CD4-positive, alpha-beta memory T cell (primary cell): ENCODE data around the gene PHF20. TPM values are rescaled to one million over a fixed set of nuclear protein-coding genes. Genes with fewer than 3 reads are reported as not detected.

ENCODE experiments used
- CTCF ChIA-PET: fragments of 350-600 bp; sonication (Branson Sonifier 250); formaldehyde crosslinking; loops from one replicate; lab custom pipeline; 2021; ENCODE audit warnings: inconsistent platforms; ENCODE audit not compliant: partially characterized antibody; lab: Charles Lee
- POLR2A ChIA-PET: fragments of 350-600 bp; sonication (Branson Sonifier 250); formaldehyde crosslinking; loops from one replicate; lab custom pipeline; 2021; ENCODE audit not compliant: partially characterized antibody; lab: Charles Lee
- DNase-seq, 5 donors: peaks; one replicate each; pipeline versions ENCODE4 v3.0.0 to v3.0.0-alpha.2; 2020 to 2022; ENCODE audit warnings: mixed read lengths in 1 of 5
- H3K27ac ChIP-seq: one replicate; pipeline ENCODE4 v1.7.0; 2013; ENCODE audit warnings: low read depth, low read length
- H3K27me3 ChIP-seq: 2 replicates; pipeline ENCODE4 v1.7.0; 2013; ENCODE audit warnings: mild to moderate bottlenecking, low read length, moderate library complexity; ENCODE audit not compliant: insufficient read depth
- H3K36me3 ChIP-seq: 2 replicates; pipeline ENCODE4 v1.7.0; 2013; ENCODE audit warnings: mild to moderate bottlenecking, low read length, moderate library complexity; ENCODE audit not compliant: insufficient read depth
- H3K4me1 ChIP-seq: 2 replicates; pipeline ENCODE4 v1.7.0; 2013; ENCODE audit warnings: mild to moderate bottlenecking, low read length, moderate library complexity; ENCODE audit not compliant: insufficient read depth
- H3K4me3 ChIP-seq, 2 donors: one replicate each; pipeline ENCODE4 v1.7.0; 2013; ENCODE audit warnings: low read length in 2 of 2, mild to moderate bottlenecking in 1 of 2
- H3K9me3 ChIP-seq, 2 donors: one replicate each; pipeline ENCODE4 v1.7.0; 2013; ENCODE audit warnings: low read length in 2 of 2, control low read depth in 1 of 2; ENCODE audit not compliant: control insufficient read depth in 1 of 2
- H3K27ac Mint-ChIP-seq, 7 donors: one replicate each; pipeline ENCODE4 v1.8.0; 2020 to 2021; ENCODE audit warnings: mixed read lengths in 7 of 7, mild to moderate bottlenecking in 6 of 7, inconsistent platforms in 3 of 7, moderate library complexity in 3 of 7
- H3K27me3 Mint-ChIP-seq, 2 donors: one replicate each; pipeline ENCODE4 v1.8.0; 2020 to 2021; ENCODE audit warnings: mixed read lengths in 2 of 2
- H3K36me3 Mint-ChIP-seq, 2 donors: one replicate each; pipeline ENCODE4 v1.8.0; 2020 to 2021; ENCODE audit warnings: mixed read lengths in 2 of 2, inconsistent platforms in 1 of 2, mild to moderate bottlenecking in 1 of 2
- H3K4me1 Mint-ChIP-seq, 4 donors: one replicate each; pipeline ENCODE4 v1.8.0; 2020 to 2021; ENCODE audit warnings: mixed read lengths in 4 of 4, mild to moderate bottlenecking in 1 of 4
- H3K4me3 Mint-ChIP-seq, 8 donors: one replicate each; pipeline ENCODE4 v1.8.0; 2020 to 2021; ENCODE audit warnings: mixed read lengths in 8 of 8, mild to moderate bottlenecking in 7 of 8, moderate library complexity in 6 of 8, inconsistent platforms in 3 of 8
- H3K9me3 Mint-ChIP-seq, 8 donors: one replicate each; pipeline ENCODE4 v1.8.0; 2020 to 2021; ENCODE audit warnings: mixed read lengths in 8 of 8, mild to moderate bottlenecking in 5 of 8, inconsistent platforms in 3 of 8, moderate library complexity in 1 of 8
- intact Hi-C: fragments of 100-400 bp; cut with micrococcal nuclease; formaldehyde crosslinking; loops from one replicate; pipeline ENCODE4 v1.15.1; 2023
- polyA plus RNA-seq, 2 donors: library from polyadenylated mRNA; unstranded; fragments of 300-500 nt; fragmentation: Illumina TruSeq; gene quantifications; one replicate each; pipeline ENCODE4 v1.2.3, GENCODE V29; 2021
- total RNA-seq, 2 experiments: library from RNA; stranded (reverse); gene quantifications; one replicate each; pipeline ENCODE4 v1.2.3, GENCODE V29; 2021

Gene PHF20
- total and polyA plus RNA-seq, 4 experiments from 2014 or later: 72.9 to 126 (median 94.2) TPM

GRCh38 chr20:35981969-35982368 lies 210.2 kb downstream of the PHF20 start:
- H3K4me3 ChIP-seq: no peak overlapping the region
- Mint-ChIP-seq H3K27ac (no peak overlapping the region), H3K4me3 (no peak overlapping the region), H3K4me1 (no peaks in the 10 kb centered on the region), H3K9me3 (no peaks in the 10 kb centered on the region), H3K36me3 (no peaks in the 10 kb centered on the region), H3K27me3 (peaks cover 1 to 6% of the 10 kb centered on the region in 2 donors)
- H3K27ac ChIP-seq: no peak overlapping the region
- ChIA-PET POLR2A (no interaction called here), CTCF (interaction anchor here (3.6 kb wide), 1 partner anchor 11 kb away, joined by 31 read pairs; no protein-coding TSS in a partner anchor)
- DNase-seq: no peak
- H3K4me1 ChIP-seq: no peaks in the 10 kb centered on the region
- intact Hi-C loops: no loop called here
- H3K9me3 ChIP-seq: no peaks in the 10 kb centered on the region
- no peaks in the 10 kb centered on the region for H3K36me3 ChIP-seq
- no peaks in the 10 kb centered on the region for H3K27me3 ChIP-seq

DNA sequence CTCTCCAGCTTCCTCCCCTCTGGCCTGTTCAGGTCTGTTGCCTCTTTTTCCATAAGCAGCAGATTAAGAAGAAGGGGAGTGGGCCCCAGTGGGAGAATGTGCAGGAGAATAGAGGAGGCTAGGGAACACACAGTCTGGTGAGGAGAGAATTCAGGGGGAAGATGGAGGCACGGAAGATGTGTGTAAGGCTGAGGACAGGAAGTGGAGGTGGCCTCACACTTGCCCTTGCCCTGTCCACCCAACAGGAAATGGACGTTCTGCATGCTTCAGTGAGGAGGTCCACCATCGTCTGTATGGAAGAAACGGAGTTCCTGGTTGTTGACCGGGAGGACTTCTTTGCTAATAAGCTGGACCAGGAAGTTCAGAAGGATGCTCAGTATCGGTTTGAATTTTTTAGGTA lies 212.6 kb downstream of the PHF20 start:
- Mint-ChIP-seq H3K27ac (no peak overlapping the region), H3K4me1 (no peaks in the 10 kb centered on the region), H3K36me3 (no peaks in the 10 kb centered on the region), H3K27me3 (peaks cover 1 to 6% of the 10 kb centered on the region in 2 donors), H3K9me3 (no peaks in the 10 kb centered on the region), H3K4me3 (no peak overlapping the region)
- Histone ChIP-seq H3K4me3 (no peak overlapping the region), H3K4me1 (no peaks in the 10 kb centered on the region), H3K27ac (no peak overlapping the region), H3K27me3 (no peaks in the 10 kb centered on the region), H3K9me3 (no peaks in the 10 kb centered on the region), H3K36me3 (no peaks in the 10 kb centered on the region)
- no peak for DNase-seq
- POLR2A ChIA-PET: no interaction called here
- intact Hi-C loops: no loop called here
- CTCF ChIA-PET: interaction anchor here (0.8 to 1.4 kb wide), 2 partner anchors 9 to 155 kb away, joined by 3 to 6 read pairs; no protein-coding TSS in a partner anchor

- no peak overlapping the region for H3K27ac Mint-ChIP-seq
- no peaks in the 10 kb centered on the region for H3K9me3 Mint-ChIP-seq
- no peaks in the 10 kb centered on the region for H3K36me3 Mint-ChIP-seq
- H3K9me3 ChIP-seq: no peaks in the 10 kb centered on the region
- no peak overlapping the region for H3K4me3 ChIP-seq
- H3K27ac ChIP-seq: no peak overlapping the region
- H3K4me1 Mint-ChIP-seq: no peaks in the 10 kb centered on the region
- ChIA-PET CTCF (no interaction called here), POLR2A (no interaction called here)
- H3K27me3 ChIP-seq: no peaks in the 10 kb centered on the region
- intact Hi-C loops: no loop called here
- DNase-seq: no peak
- no peak overlapping the region for H3K4me3 Mint-ChIP-seq
- no peaks in the 10 kb centered on the region for H3K36me3 ChIP-seq
- no peaks in the 10 kb centered on the region for H3K4me1 ChIP-seq
- H3K27me3 Mint-ChIP-seq: peaks cover 1 to 4% of the 10 kb centered on the region in 2 donors
These were observed 214.0 kb downstream of the PHF20 start for GRCh38 chr20:35985806-35986205.

DNA sequence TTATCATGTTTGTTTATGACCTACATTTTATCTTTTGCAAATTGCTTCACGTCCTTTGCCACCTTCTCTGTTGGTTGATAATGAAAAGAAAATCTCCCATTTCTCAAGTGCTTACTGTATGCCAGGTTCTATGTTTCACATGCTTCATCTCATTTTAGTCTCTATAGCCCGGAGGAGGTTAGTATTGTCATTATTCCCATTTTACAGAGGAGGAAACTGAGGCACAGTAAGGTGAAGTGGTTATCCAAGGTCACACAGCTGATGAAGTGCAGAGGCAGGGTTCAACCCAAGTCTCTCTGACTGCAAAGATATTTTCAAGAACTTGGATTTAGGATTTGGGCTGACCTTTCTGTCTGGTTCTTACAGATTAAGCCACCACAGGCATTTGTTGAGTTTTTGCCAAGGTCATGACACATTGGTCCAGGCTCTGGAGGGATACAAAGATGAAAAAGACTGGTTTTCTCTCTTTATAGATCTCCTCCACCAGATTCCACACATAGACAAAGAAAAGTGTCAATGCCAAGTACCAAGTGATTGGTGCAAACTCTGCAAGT lies 217.2 kb downstream of the PHF20 start:
- intact Hi-C loops: no loop called here
- Mint-ChIP-seq H3K27me3 (peaks cover 4 to 5% of the 10 kb centered on the region in 2 donors), H3K4me1 (peaks cover 0 to 5% (median 3%) of the 10 kb centered on the region in 4 donors), H3K36me3 (no peaks in the 10 kb centered on the region), H3K27ac (no peak overlapping the region), H3K4me3 (no peak overlapping the region), H3K9me3 (no peaks in the 10 kb centered on the region)
- Histone ChIP-seq H3K9me3 (no peaks in the 10 kb centered on the region), H3K4me3 (no peak overlapping the region), H3K4me1 (peaks cover 3% of the 10 kb centered on the region), H3K36me3 (no peaks in the 10 kb centered on the region), H3K27ac (no peak overlapping the region), H3K27me3 (no peaks in the 10 kb centered on the region)
- no peak for DNase-seq
- CTCF ChIA-PET: interaction anchor here (1.1 to 12.2 kb wide), 2 partner anchors 93 to 151 kb away, joined by 3 to 517 read pairs; no protein-coding TSS in a partner anchor
- POLR2A ChIA-PET: no interaction called here

- no peaks in the 10 kb centered on the region for H3K36me3 ChIP-seq
- H3K9me3 Mint-ChIP-seq: no peaks in the 10 kb centered on the region
- no peak overlapping the region for H3K4me3 Mint-ChIP-seq
- no peak overlapping the region for H3K27ac Mint-ChIP-seq
- H3K4me1 Mint-ChIP-seq: peaks cover 5 to 8% (median 6%) of the 10 kb centered on the region in 4 donors
- H3K4me3 ChIP-seq: no peak overlapping the region
- peaks cover 3% of the 10 kb centered on the region for H3K4me1 ChIP-seq
- no peak for DNase-seq
- H3K27me3 ChIP-seq: no peaks in the 10 kb centered on the region
- H3K9me3 ChIP-seq: no peaks in the 10 kb centered on the region
- intact Hi-C loops: loop anchor here (10.0 kb wide), 1 partner anchor 74 kb away; no protein-coding TSS in a partner anchor
- H3K27me3 Mint-ChIP-seq: peaks cover 3 to 5% of the 10 kb centered on the region in 2 donors
- H3K27ac ChIP-seq: no peak overlapping the region
- POLR2A ChIA-PET: interaction anchor here (0.9 to 1.1 kb wide), 2 partner anchors 19 to 147 kb away, joined by 3 read pairs; no protein-coding TSS in a partner anchor
- CTCF ChIA-PET: interaction anchor here (0.6 to 12.2 kb wide), 15 partner anchors 9 to 833 kb away, joined by 3 to 517 read pairs (median 5); partner anchors contain the start of gene SCAND1
- no peaks in the 10 kb centered on the region for H3K36me3 Mint-ChIP-seq
These were observed 219.4 kb downstream of the PHF20 start for GRCh38 chr20:35991142-35991771.

GRCh38 chr20:35992713-35993335 lies 221.0 kb downstream of the PHF20 start:
- Mint-ChIP-seq H3K27me3 (peaks cover 3 to 5% of the 10 kb centered on the region in 2 donors), H3K36me3 (no peaks in the 10 kb centered on the region), H3K4me3 (peak overlapping the region in 5 of 8 donors; percentile 33 to 73 (median 66)), H3K27ac (peak overlapping the region in 2 of 7 donors; percentile 32 to 64), H3K9me3 (no peaks in the 10 kb centered on the region), H3K4me1 (peaks cover 5 to 8% (median 6%) of the 10 kb centered on the region in 4 donors)
- intact Hi-C loops: loop anchor here (1.0 to 10.0 kb wide), 2 partner anchors 72 to 206 kb away; no protein-coding TSS in a partner anchor
- CTCF ChIA-PET: interaction anchor here (0.6 to 12.2 kb wide), 49 partner anchors 8 to 529 kb away, joined by 3 to 517 read pairs (median 4); no protein-coding TSS in a partner anchor
- no peaks in the 10 kb centered on the region for H3K36me3 ChIP-seq
- peak; percentile 47 to 70 (median 62) for DNase-seq
- no peak overlapping the region for H3K4me3 ChIP-seq
- no peaks in the 10 kb centered on the region for H3K9me3 ChIP-seq
- H3K27me3 ChIP-seq: no peaks in the 10 kb centered on the region
- POLR2A ChIA-PET: interaction anchor here (0.9 to 1.0 kb wide), 2 partner anchors 39 to 145 kb away, joined by 4 to 9 read pairs; partner anchors contain the start of gene SCAND1
- no peak overlapping the region for H3K27ac ChIP-seq
- peaks cover 3% of the 10 kb centered on the region for H3K4me1 ChIP-seq
